Omental fat pad (tissue), 4 donors: ENCODE data around the gene RAB13. TPM values are rescaled to one million over a fixed set of nuclear protein-coding genes. Genes with fewer than 3 reads are reported as not detected.
"Not testable (repeated sequence)": the region's sequence is repeated elsewhere in the genome, so short reads cannot be mapped to it uniquely, and the experiment has no call there.

Experiments used
- ATAC-seq: fragments of 150-250 bp; one replicate; pipeline ENCODE4 v1.9.1; 2016; ENCODE audit warnings: mild to moderate bottlenecking, moderate library complexity; ENCODE audit not compliant: low FRiP score
- DNase-seq: peaks from one replicate; pipeline ENCODE4 v3.0.0-alpha.2; 2019; ENCODE audit warnings: low spot score
- total RNA-seq, 4 donors: library from RNA; depleted of rRNA; stranded (reverse); fragments of >200 nt; gene quantifications; one replicate each; pipeline ENCODE4 v1.1.0, GENCODE V29; 2016
- TF ChIP-seq, protein P1 (sequence below), 3 donors: fragments of 450-650 bp; IDR thresholded peaks; one replicate each; pipeline ENCODE4 v1.5.1; 2016 to 2017; ENCODE audit warnings: antibody characterized with exemption in 3 of 3, mild to moderate bottlenecking in 3 of 3, moderate library complexity in 2 of 3

RAB13 gene
- total RNA-seq, 4 donors from 2014 or later: 62.7 to 87.5 (median 78.3) TPM

DNA sequence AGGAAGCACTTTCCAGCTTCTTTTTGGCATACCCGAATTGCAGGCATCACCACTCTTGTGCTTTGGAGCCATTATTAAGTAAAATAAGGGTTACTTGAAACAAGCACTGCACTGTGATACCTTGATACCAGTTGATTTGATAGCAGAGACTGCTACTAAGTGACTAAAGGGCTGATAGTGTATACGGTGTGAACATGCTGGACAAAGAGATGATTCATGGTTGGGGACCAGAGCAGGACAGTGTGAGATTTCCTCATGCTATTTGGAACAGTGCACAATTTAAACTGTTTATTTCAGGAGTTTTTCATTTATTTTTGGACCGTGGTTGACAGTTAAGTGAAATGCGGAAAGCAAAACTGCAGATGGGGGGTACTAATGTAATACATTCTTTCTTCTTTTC, 14.3 kb upstream of the RAB13 start:
- DNase-seq (no peak), ATAC-seq (no peak)
- TF ChIP-seq, protein P1, sequence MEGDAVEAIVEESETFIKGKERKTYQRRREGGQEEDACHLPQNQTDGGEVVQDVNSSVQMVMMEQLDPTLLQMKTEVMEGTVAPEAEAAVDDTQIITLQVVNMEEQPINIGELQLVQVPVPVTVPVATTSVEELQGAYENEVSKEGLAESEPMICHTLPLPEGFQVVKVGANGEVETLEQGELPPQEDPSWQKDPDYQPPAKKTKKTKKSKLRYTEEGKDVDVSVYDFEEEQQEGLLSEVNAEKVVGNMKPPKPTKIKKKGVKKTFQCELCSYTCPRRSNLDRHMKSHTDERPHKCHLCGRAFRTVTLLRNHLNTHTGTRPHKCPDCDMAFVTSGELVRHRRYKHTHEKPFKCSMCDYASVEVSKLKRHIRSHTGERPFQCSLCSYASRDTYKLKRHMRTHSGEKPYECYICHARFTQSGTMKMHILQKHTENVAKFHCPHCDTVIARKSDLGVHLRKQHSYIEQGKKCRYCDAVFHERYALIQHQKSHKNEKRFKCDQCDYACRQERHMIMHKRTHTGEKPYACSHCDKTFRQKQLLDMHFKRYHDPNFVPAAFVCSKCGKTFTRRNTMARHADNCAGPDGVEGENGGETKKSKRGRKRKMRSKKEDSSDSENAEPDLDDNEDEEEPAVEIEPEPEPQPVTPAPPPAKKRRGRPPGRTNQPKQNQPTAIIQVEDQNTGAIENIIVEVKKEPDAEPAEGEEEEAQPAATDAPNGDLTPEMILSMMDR (IDR thresholded peaks at IDR 0.05): no peak

DNA sequence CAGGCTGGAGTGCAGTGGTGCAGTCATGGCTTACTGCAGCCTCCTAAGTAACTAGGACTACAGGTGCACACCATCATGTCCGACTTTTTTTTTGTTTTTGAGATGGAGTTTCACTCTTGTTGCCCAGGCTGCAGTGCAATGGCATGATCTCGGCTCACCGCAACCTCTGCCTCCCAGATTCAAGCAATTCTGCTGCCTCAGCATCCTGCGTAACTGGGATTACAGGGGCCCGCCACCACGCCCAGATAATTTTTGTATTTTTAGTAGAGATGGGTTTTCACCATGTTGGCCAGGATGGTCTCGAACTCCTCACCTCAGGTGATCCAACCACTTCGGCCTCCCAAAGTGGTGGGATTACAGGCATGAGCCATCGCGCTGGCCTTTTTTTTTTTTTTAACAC, 10.7 kb upstream of the RAB13 start:
- ATAC-seq, DNase-seq: not testable (repeated sequence)

DNA sequence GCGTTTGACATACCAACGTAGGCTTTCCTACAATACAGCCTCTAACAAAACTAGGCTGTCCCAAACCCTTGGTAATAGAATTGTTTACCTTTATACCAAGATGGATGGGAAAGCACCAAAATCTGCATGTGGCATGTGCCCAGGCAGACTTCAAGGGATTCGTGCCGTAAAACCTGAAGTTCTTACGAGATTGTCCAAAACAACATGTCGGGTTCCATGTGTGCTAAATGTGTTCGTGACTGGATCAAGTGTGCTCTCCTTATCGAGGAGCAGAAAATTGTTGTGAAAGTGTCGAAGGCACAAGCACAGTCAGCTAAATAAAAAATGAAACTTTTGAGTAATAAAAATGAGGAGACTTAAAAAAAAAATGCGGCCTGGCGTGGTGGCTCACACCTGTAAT, 9.5 kb upstream of the RAB13 start:
- ATAC-seq (no peak), DNase-seq (no peak)
- TF ChIP-seq, protein P1 (IDR thresholded peaks at IDR 0.05): no peak

DNA sequence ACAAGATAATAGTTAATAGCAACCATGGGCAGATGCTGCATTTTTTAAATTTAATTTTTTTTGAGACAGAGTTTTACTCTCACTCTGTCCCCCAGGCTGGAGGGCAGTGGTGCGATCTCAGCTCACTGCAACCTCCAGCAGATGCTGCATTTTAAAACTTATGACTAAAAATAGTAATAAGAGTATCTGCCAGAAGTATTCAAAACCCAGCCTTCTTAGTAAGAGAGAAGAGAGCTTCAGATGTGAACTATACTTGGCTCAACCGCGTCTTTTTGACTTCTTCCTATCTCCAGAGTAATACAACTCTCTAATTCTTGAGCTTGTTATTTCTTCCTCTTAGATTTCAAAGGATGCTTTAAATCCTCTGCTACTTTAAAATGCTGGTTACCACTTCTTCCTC, 9.1 kb upstream of the RAB13 start:
- ATAC-seq (no peak), DNase-seq (no peak)
- TF ChIP-seq, protein P1 (IDR thresholded peaks at IDR 0.05): no peak

DNA sequence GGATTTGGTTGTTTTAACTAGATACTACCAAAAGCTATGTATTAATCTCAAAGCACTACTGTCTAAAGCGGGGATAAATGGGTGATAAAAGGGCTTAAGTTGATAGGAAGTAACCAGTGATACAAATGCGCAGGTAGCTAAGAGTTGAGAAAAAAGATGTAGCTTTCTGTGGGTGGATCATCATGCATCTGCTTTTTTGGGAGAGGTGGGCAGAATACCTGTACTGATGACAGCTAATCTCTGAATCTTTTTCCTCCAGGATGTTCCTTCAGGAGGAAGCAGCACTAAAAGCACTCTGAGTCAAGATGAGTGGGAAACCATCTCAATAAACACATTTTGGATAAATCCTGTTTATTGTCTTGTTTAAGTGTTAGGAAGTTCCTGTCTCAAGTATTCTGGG, 5.7 kb upstream of the RAB13 start:
- TF ChIP-seq, protein P1 (IDR thresholded peaks at IDR 0.05): no peak
- no peak for DNase-seq
- ATAC-seq: no peak

DNA sequence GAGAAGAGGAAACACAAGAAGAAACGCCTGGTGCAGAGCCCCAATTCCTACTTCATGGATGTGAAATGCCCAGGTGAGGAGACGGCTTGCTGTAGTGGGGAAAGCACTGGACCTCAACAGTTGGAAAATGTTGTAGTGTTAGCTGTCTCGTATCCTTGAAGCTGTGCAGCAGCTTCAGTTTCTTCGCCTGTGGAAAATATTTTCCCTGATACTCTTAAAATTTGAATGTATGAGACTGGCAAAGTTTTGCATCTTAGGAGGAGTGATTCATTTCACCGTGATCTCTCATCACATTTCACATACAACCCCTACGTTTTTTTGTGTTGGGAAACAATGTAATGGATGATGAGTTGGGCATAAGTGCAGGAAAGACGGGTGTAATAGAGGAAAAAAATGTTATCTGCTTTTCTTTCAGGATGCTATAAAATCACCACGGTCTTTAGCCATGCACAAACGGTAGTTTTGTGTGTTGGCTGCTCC, 5.1 kb upstream of the RAB13 start:
- DNase-seq (no peak), ATAC-seq (no peak)
- TF ChIP-seq, protein P1 (IDR thresholded peaks at IDR 0.05): no peak

DNA sequence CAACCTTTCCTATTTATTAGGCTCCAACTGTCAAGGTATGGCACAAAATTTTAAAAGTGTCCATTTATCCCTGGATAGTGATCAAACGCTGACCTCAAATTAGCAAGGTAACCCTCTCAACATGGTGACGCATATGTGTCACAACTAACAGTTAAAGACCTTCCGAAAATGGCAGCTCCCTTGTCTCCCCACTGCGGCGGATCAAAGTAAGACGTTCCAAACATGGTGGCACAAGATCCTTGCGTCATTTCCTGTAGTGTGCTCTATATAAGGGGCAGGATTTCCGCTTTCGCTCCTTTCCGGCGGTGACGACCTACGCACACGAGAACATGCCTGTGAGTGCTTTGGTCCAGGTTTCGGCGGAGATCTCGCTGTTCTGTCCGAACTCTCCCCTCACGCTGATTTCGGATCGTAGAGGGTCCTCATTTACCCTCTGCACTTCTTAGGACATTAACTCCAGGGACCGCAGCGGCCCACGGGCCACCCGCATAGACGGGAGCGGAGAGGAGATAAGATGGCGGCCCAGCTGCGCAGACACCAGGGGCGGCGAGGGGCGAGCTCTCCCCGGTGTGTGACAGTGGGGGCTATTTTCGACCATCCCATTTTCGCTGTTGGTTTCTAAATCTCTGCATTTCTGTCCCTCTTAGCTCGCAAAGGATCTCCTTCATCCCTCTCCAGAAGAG, 4.5 kb upstream of the RAB13 start, which contains the start of gene RPS27:
Gene RPS27 (plus strand): TSS at position 295 of the 683 bp plus-strand sequence. CDS start 35 bp downstream, at position 330.
- peak; percentile 60 for ATAC-seq
- peak; percentile 56 for DNase-seq
- TF ChIP-seq, protein P1 (IDR thresholded peaks at IDR 0.05): no peak
